GM06990 (cell line): ENCODE data around the gene BCAS4.

Source experiments
- DNase-seq: peaks from one replicate; pipeline ENCODE4 v3.0.0-alpha.2; 2011; ENCODE audit not compliant: insufficient read length; ENCODE audit errors: extremely low read depth
- H3K27me3 ChIP-seq: replicated peaks from 2 replicates; pipeline ENCODE4 v1.6.0; 2011; ENCODE audit warnings: low read length; ENCODE audit not compliant: control insufficient read depth, insufficient read depth
- H3K36me3 ChIP-seq: 2 replicates; pipeline ENCODE4 v1.5.1; 2011; ENCODE audit warnings: low read length; ENCODE audit not compliant: control insufficient read depth, insufficient read depth
- H3K4me3 ChIP-seq: replicated peaks from 2 replicates; pipeline ENCODE4 v1.5.1; 2011; ENCODE audit warnings: low read depth, mild to moderate bottlenecking, control low read depth, low read length
- TF ChIP-seq, protein P1 (sequence below): IDR thresholded peaks from 2 replicates; pipeline ENCODE4 v1.5.1; 2011; ENCODE audit warnings: low read length, control low read depth, mild to moderate bottlenecking, inconsistent platforms; ENCODE audit not compliant: insufficient read depth, poor library complexity, severe bottlenecking

The BCAS4 gene

DNA sequence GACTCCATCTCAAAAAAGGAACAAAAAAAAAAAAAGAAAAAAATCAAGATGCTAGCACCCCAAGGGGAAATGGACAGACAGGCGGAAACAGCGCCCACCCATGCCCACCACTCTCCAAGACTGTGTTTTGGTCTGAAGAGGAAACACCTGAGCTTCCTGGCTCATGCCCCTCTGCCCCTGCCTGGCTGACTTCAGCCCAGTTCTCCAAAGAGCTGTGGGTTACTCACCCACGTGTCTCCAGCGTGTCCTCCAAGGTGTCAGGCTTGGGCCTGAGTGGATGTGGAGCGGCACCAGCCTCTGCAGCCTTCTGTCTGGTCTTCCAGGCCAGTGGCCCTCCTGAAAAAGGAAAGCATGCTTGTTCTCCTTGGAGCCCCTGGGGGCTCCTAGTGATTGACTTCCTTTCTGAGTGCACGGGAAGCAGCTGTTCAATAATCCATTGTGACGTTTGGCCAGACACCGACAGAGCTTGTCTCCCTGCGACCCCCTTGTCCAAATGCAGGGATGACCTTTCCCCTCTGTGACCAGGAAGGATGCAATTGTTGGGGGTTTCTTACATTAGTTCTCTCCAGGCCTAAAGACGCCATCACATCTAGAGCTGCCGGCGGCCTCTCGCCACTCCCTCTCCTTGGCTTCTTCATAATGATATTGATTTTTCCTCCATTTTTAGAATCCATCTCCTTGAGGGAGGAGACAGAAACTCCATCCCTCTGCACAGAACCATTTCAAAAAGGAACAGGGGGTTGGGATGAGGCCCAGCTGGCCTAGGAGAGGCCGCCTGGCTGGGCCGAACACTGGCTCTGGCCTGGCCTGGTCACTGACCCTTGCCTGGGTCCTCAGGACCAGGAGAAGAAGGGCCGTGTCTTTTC, 77.9 kb downstream of the BCAS4 start:
- peaks cover 23% of the 10 kb centered on the region for H3K36me3 ChIP-seq
- no peak overlapping the region for H3K4me3 ChIP-seq

DNA sequence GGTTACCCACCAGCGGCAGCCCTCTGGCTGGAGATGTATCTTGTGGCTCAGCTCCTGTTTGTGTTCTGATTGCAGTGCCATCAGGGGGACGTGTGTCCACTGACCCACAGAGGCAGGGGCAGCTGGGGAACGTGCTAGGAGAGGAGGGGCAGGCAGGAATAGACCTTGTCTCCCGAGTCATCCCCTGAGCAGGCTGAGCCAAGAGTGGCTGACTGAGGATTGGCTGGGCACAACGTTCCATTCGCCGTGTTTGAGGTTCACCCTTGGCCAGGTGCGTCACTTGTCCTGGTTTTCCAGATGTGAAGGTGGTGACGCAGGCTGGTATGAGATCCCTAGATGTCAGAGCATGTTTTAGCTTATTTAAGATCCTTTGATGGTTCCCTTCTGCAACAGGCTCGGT, 78.7 kb downstream of the BCAS4 start:
- Histone ChIP-seq H3K27me3 (no peaks in the 10 kb centered on the region), H3K4me3 (no peak overlapping the region), H3K36me3 (peaks cover 21% of the 10 kb centered on the region)
- DNase-seq: no peak
- TF ChIP-seq, protein P1, sequence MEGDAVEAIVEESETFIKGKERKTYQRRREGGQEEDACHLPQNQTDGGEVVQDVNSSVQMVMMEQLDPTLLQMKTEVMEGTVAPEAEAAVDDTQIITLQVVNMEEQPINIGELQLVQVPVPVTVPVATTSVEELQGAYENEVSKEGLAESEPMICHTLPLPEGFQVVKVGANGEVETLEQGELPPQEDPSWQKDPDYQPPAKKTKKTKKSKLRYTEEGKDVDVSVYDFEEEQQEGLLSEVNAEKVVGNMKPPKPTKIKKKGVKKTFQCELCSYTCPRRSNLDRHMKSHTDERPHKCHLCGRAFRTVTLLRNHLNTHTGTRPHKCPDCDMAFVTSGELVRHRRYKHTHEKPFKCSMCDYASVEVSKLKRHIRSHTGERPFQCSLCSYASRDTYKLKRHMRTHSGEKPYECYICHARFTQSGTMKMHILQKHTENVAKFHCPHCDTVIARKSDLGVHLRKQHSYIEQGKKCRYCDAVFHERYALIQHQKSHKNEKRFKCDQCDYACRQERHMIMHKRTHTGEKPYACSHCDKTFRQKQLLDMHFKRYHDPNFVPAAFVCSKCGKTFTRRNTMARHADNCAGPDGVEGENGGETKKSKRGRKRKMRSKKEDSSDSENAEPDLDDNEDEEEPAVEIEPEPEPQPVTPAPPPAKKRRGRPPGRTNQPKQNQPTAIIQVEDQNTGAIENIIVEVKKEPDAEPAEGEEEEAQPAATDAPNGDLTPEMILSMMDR: no peak

More for the DNA sequence above, 77.9 kb downstream of the BCAS4 start:
- DNase-seq: no peak
- no peaks in the 10 kb centered on the region for H3K27me3 ChIP-seq
- TF ChIP-seq, protein P1: no peak

DNA sequence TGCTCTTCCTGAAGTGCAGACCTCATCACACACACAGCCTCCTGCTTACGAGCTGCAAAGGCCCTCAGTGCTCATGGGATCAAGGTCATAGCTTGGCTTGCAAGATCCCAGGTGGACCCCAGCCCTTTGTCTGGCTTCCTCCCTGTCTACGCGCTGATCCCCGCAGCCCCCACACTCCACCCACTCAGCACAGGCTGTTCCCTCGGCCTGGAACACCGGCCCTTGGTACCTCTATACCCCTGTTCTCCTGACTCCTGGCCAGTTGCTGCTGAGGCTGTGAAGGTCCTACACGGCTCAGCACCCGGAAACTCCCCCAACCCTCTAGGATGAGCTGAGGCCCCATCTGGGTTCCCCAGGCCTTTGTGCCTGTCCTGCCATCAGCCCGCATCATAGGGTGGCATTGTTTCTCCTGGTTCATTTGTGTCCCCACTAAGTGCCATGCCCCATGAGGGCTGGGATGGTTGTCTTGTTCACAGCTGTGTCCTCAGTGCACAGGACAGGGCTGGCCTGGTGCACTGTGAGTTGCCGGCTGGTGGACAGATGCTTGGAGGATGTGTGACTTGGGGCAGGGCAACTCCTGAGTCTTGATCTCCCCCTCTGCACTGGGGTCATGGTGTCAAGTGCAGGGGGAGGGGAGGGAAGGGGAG, 79.4 kb downstream of the BCAS4 start:
- Histone ChIP-seq H3K36me3 (peaks cover 25% of the 10 kb centered on the region), H3K4me3 (no peak overlapping the region), H3K27me3 (no peaks in the 10 kb centered on the region)
- DNase-seq: no peak
- TF ChIP-seq, protein P1: no peak

DNA sequence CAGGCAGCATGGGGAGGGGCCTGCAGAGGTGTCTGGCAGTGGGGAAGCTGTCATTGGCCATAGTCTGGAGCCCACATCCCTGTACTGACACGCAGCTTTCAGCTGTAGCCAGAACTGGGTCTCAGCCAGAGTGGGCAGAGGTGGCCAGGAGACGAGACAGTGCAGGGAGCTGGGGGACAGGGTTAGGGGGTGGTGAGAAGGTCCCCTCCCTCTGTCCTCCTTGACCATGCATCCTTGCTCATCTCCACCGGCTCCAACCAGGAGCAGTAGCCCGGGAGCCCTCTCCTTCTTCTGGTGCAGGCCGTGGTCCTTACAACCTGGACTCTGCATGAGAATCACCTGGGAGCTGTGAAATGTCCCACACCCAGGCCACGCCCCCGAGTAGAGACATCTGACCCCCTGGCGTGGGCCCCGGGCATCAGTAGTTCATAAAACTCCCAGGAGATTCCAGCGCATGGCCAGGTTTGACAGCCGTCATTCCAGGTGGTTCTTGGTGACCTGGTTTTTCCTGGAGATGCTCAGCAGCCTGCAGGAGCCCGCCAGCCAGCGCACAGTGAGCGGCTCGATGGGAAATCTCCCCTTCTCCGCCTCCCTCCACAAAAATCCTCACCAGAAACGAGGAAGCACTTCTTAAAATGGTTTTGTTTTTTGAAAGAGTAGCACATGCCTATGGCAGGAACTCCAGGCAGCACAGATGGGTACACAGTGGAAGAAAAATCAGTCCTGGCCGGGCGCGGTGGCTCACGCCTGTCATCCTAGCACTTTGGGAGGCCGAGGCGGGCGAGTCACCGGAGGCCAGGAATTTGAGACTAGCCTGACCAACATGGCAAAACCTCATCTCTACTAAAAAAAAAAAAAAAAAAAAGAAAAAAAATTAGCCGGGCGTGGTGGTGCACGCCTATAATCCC, 80.2 kb downstream of the BCAS4 start:
- DNase-seq: no peak
- Histone ChIP-seq H3K27me3 (no peaks in the 10 kb centered on the region), H3K4me3 (no peak overlapping the region), H3K36me3 (peaks cover 30% of the 10 kb centered on the region)
- TF ChIP-seq, protein P1: no peak

DNA sequence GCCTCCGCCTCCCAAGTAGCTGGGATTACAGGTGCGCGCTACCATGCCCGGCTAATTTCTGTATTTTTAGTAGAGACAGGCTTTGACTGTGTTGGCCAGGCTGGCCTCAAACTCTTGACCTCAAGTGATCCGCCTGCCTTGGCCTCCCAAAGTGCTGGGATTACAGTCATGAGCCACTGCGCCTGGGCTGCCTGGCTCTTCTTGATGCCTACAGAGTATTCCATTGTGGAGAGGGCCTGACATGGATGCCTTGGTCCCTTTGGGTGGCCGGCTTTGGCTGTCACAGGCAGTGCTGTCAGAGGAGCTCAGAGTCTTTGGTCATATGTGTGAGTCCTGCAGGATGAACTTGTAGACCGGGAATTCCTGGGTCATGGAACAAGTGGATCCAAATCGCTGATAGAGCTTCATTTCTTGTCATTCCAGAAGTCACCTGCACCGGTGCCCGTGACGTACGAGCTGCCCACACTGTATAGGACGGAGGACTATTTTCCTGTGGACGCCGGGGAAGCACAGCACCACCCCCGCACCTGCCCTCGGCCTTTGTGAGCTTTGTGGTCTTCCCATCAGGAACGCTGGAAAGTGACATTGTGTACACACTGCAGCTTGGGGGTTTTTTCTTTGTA, 81.3 kb downstream of the BCAS4 start:
- Histone ChIP-seq H3K4me3 (no peak overlapping the region), H3K36me3 (peaks cover 33% of the 10 kb centered on the region), H3K27me3 (no peaks in the 10 kb centered on the region)
- TF ChIP-seq, protein P1: no peak
- DNase-seq: no peak
